ENCODE results near the gene GUCA2A. TPM values are rescaled to one million over a fixed set of nuclear protein-coding genes. Genes with fewer than 3 reads are reported as not detected.

Gene GUCA2A
- total and polyA plus RNA-seq, 2 of the 13 experiments (the other 11 are each of a cell fraction or from before 2014, with no cell fraction given): not detected

- H3K4me1 ChIP-seq (ENCODE audit: insufficient read depth, low read length): peaks cover 15% of the 10 kb centered on the region
- H3K79me2 ChIP-seq (ENCODE audit: insufficient read depth, low read length): no peaks in the 10 kb centered on the region
- no peak overlapping the region for H3K9ac ChIP-seq (ENCODE audit: insufficient read depth, low read depth, low read length)
- peaks cover 5 to 28% of the 10 kb centered on the region in 2 experiments; a peak in 3 of 5 replicates for H3K27me3 ChIP-seq (ENCODE audit: control insufficient read depth in 1 of 2, insufficient read depth in 2 of 2, low read length in 2 of 2)
- H3K27ac ChIP-seq (ENCODE audit: extremely low read length, insufficient read depth, low read length): no peak overlapping the region
- in situ Hi-C loops (cut with HindIII; ENCODE audit: extremely low pct_ligation_motif_present, low pct_unique_long_range_greater_than_20kb) (no loop called here), intact Hi-C loops (cut with micrococcal nuclease; ENCODE audit: unreplicated experiment) (no loop called here)
- ATAC-seq (no peak), FAIRE-seq (no peak), DNase-seq (ENCODE audit: low spot score) (no peak)
- no TSS peak for BruUV-seq (replicated peaks)
- H3K9me3 ChIP-seq (ENCODE audit: low read length): no peaks in the 10 kb centered on the region
- 5% methylated on average over 2 of the region's 2 CpGs for WGBS (ENCODE audit: low lambda C conversion rate)
- no peaks in the 10 kb centered on the region for H4K20me1 ChIP-seq (ENCODE audit: insufficient read depth, low read length)
- ChIA-PET CTCF (ENCODE audit: low intra/inter-chr PET ratio, low total read pairs) (no interaction called here), POLR2A (no interaction called here)
- H3K4me3 ChIP-seq (replicated peaks in 1 of 3; ENCODE audit: insufficient read depth in 1 of 3, low read depth in 2 of 3, low read length in 3 of 3): no peak overlapping the region
- no peak overlapping the region for H2AFZ ChIP-seq (ENCODE audit: low read length)
- H3K4me2 ChIP-seq (ENCODE audit: low read depth, low read length): no peak overlapping the region
- H3K36me3 ChIP-seq (replicated peaks in 1 of 2; ENCODE audit: control insufficient read depth in 1 of 2, insufficient read depth in 2 of 2, low read length in 2 of 2): no peaks in the 10 kb centered on the region
- TF ChIP-seq PLSCR1 (CRISPR knock-in tag; IDR thresholded peaks at IDR 0.05; ENCODE audit: borderline replicate concordance) (no peak), TIGD3 (CRISPR knock-in tag; IDR thresholded peaks at IDR 0.05; ENCODE audit: borderline replicate concordance) (no peak), ZNF513 (CRISPR knock-in tag; conservative IDR thresholded peaks at IDR 0.05) (no peak), ZNF605 (CRISPR knock-in tag; IDR thresholded peaks at IDR 0.05) (no peak), ZNF142 (CRISPR knock-in tag; IDR thresholded peaks at IDR 0.05) (no peak), SUZ12 (IDR thresholded peaks at IDR 0.05; ENCODE audit: low read depth, low read length) (no peak), MLXIP (CRISPR knock-in tag; IDR thresholded peaks at IDR 0.05; ENCODE audit: borderline replicate concordance) (no peak), ZNF558 (CRISPR knock-in tag; IDR thresholded peaks at IDR 0.05; ENCODE audit: borderline replicate concordance) (no peak), GZF1 (CRISPR knock-in tag; IDR thresholded peaks at IDR 0.05) (no peak), ZNF446 (CRISPR knock-in tag; IDR thresholded peaks at IDR 0.05) (no peak), BRD4 (CRISPR knock-in tag; IDR thresholded peaks at IDR 0.05) (no peak), RFX1 (IDR thresholded peaks at IDR 0.05) (no peak), SP2 (CRISPR knock-in tag; IDR thresholded peaks at IDR 0.05) (no peak)
Observed at GRCh38 chr1:42158189-42158588, 6.4 kb downstream of the GUCA2A start.

All from HepG2 (cell line).